MM.1S (cell line): ENCODE results near the gene NUTM2F.
"Not testable (repeated sequence)": the region's sequence is repeated elsewhere in the genome, so short reads cannot be mapped to it uniquely, and the experiment has no call there.

Source experiments
- CTCF ChIP-seq: fragments of 300-600 bp; sonication (generic); IDR thresholded peaks from 2 replicates; pipeline ENCODE4 v1.5.1; 2016; ENCODE audit warnings: antibody characterized with exemption, low read length, mixed read lengths
- EZH2phosphoT487 ChIP-seq: fragments of 300-600 bp; sonication (generic); IDR thresholded peaks from 2 replicates; pipeline ENCODE4 v1.6.1; 2018; ENCODE audit warnings: antibody characterized with exemption, low read length

- not testable (repeated sequence) for TF ChIP-seq CTCF, EZH2phosphoT487
These were observed 13.1 kb downstream of the NUTM2F start for GRCh38 chr9:94315034-94315984.
